WERI-Rb-1 (cell line): ENCODE results near the gene ULK4.
"Not testable (repeated sequence)": the region's sequence is repeated elsewhere in the genome, so short reads cannot be mapped to it uniquely, and the experiment has no call there.

Experiments
- DNase-seq: peaks from one replicate; pipeline ENCODE4 v3.0.0-alpha.2; 2020
- H3K27ac ChIP-seq: fragments of 250-450 bp; sonication (Bioruptor Pico); 2 replicates; pipeline ENCODE4 v1.5.1; 2020; ENCODE audit warnings: mild to moderate bottlenecking, moderate library complexity
- H3K27me3 ChIP-seq: fragments of 250-450 bp; sonication (Bioruptor Pico); 2 replicates; pipeline ENCODE4 v1.5.1; 2021; ENCODE audit warnings: mild to moderate bottlenecking, low read depth, moderate library complexity; ENCODE audit not compliant: insufficient read depth, severe bottlenecking
- H3K36me3 ChIP-seq: fragments of 250-450 bp; sonication (Bioruptor Pico); 2 replicates; pipeline ENCODE4 v1.5.1; 2020; ENCODE audit warnings: mild to moderate bottlenecking, moderate library complexity
- H3K4me3 ChIP-seq: 2 replicates; pipeline ENCODE4 v1.5.1; 2011; ENCODE audit warnings: low read depth, mild to moderate bottlenecking, control low read depth, low read length
- H3K9me3 ChIP-seq: fragments of 250-450 bp; sonication (Bioruptor Pico); 2 replicates; pipeline ENCODE4 v1.5.1; 2021; ENCODE audit warnings: mild to moderate bottlenecking, moderate library complexity; ENCODE audit not compliant: severe bottlenecking
- TF ChIP-seq, protein P1 (sequence below): IDR thresholded peaks from 2 replicates; pipeline ENCODE4 v1.5.1; 2011; ENCODE audit warnings: low read depth, mild to moderate bottlenecking, control low read depth, inconsistent platforms, low read length

The ULK4 gene

DNA sequence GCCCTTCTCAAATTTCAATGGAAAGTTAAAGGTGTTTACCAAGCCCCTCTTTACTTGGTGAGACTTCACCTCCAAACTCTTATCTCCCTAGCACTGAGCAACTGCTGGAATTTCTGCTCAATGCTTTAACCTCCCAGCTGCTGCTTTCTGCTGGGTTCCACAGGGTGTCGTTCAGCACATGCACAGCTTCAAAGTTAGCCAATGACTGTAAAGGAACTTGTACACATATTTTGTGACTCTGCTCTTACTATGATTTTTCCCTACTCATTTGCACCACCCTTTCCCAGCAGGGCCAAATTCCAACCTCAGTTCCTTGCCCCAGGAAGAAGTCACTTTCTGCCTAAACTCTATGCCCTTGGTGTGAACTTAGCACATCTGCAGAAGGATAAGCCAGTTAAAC, 89.7 kb downstream of the ULK4 start:
- no peaks in the 10 kb centered on the region for H3K9me3 ChIP-seq
- no peaks in the 10 kb centered on the region for H3K36me3 ChIP-seq
- no peak for DNase-seq
- H3K4me3 ChIP-seq: no peak overlapping the region
- TF ChIP-seq, protein P1, sequence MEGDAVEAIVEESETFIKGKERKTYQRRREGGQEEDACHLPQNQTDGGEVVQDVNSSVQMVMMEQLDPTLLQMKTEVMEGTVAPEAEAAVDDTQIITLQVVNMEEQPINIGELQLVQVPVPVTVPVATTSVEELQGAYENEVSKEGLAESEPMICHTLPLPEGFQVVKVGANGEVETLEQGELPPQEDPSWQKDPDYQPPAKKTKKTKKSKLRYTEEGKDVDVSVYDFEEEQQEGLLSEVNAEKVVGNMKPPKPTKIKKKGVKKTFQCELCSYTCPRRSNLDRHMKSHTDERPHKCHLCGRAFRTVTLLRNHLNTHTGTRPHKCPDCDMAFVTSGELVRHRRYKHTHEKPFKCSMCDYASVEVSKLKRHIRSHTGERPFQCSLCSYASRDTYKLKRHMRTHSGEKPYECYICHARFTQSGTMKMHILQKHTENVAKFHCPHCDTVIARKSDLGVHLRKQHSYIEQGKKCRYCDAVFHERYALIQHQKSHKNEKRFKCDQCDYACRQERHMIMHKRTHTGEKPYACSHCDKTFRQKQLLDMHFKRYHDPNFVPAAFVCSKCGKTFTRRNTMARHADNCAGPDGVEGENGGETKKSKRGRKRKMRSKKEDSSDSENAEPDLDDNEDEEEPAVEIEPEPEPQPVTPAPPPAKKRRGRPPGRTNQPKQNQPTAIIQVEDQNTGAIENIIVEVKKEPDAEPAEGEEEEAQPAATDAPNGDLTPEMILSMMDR: no peak
- H3K27ac ChIP-seq: no peak overlapping the region
- H3K27me3 ChIP-seq: no peaks in the 10 kb centered on the region

DNA sequence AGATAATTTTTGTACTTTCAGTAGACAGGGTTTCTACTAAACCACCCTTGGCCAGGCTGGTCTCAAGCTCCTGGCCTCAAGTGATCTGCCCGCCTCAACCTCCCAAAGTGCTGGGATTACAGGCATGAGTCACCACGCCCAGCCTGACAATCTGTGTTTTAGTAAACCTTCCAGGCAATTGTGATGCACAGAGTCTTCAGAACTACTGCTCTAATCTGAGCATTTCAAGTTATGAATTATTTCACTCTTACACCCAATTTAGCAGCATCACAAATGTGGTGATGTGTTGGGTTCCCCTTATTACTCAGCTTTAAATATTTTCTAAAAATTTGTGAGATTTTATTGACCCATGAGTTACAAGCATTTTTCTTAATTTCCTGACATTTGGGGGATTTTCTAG, 94.4 kb downstream of the ULK4 start:
- Histone ChIP-seq H3K27me3 (no peaks in the 10 kb centered on the region), H3K9me3 (no peaks in the 10 kb centered on the region), H3K27ac (no peak overlapping the region), H3K36me3 (no peaks in the 10 kb centered on the region), H3K4me3 (no peak overlapping the region)
- no peak for DNase-seq
- TF ChIP-seq, protein P1: no peak

DNA sequence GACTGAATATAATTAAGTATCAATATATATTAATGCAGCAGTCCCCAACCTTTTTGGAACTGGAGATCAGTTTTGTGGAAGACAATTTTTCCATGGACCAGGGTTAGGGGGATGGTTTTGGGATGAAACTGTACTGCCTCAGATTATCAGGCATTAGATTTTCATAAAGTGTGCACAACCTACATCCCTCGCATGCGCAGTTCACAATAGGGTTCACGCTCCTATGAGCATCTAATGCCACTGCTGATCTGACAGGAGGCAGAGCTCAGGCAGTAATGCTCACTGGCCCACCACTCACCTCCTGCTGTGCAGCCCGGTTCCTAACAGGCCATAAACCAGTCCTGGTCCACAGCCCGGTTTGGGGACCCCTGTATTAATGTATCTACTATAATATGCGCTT, 95.6 kb downstream of the ULK4 start:
- DNase-seq: no peak
- TF ChIP-seq, protein P1: no peak

DNA sequence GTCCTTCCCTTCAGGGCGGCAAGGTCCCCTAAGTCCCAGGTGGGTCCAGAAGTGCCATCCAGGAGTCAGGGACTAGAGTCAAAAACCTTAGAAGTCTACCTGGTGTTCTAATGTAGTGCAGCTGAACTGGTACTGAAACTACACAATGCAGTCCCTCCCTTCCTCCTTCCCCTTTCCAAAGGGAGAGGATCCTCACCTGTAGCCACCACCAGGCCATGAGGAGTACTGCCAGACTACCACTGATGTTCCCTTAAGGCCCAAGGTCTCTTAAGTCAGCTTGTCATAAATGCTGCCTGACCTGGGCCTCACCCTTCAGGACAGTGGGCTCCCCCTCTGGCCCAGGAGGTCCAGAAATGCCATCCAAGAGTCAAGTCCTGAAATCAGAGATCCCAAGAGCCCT, 98.9 kb downstream of the ULK4 start:
- TF ChIP-seq, protein P1: peak; percentile 25
- Histone ChIP-seq H3K9me3 (no peaks in the 10 kb centered on the region), H3K27me3 (no peaks in the 10 kb centered on the region), H3K27ac (no peak overlapping the region), H3K36me3 (no peaks in the 10 kb centered on the region), H3K4me3 (no peak overlapping the region)
- peak; percentile 14 for DNase-seq

More for the DNA sequence above, 95.6 kb downstream of the ULK4 start:
- Histone ChIP-seq H3K9me3 (no peaks in the 10 kb centered on the region), H3K36me3 (no peaks in the 10 kb centered on the region), H3K27me3 (no peaks in the 10 kb centered on the region), H3K27ac (no peak overlapping the region), H3K4me3 (no peak overlapping the region)

DNA sequence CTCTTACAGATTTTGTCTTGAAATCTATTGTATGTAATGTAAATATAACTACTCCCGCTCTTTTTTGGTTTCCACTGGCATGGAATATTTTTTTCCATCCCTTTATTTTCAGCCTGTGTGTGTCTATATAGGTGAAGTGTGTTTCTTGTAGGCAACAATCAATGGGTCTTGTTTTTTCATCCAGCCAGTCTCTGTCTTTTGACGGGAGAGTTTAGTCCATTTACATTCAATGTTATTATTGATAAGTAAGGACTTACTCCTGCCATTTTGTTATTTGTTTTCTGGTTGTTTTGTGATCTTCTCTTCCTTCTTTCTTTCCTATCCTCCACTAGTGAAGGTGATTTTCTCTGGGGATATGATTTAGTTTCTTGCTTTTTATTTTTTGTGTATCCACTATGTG, 101.4 kb downstream of the ULK4 start:
- H3K27me3 ChIP-seq, DNase-seq, H3K9me3 ChIP-seq, H3K4me3 ChIP-seq, H3K36me3 ChIP-seq, H3K27ac ChIP-seq: not testable (repeated sequence)

DNA sequence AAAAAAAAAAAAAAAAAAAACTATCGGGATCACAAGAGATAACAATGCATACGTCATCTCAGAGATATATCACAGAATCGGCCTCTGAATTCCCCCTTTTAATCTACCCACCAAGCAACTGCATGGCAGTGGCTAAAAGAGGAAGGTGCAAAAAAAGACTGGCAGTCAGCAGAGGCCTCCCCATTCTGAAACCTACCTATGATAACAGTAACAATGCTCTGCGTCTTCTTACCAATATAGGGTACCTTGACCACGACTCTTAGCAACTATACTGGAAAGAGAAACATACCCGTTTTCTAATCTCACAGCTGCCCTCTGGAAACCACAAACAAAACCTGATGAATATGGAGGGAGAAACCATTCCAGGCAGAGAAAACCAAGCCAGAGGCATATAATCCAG, 106.9 kb downstream of the ULK4 start:
- Histone ChIP-seq H3K27me3 (no peaks in the 10 kb centered on the region), H3K36me3 (no peaks in the 10 kb centered on the region), H3K9me3 (no peaks in the 10 kb centered on the region), H3K4me3 (no peak overlapping the region), H3K27ac (no peak overlapping the region)
- DNase-seq: no peak
- TF ChIP-seq, protein P1: no peak
